ENCODE results near the gene CDKL1.

GRCh38 chr14:50350975-50351374 lies 45.7 kb downstream of the CDKL1 start:
- TF ChIP-seq CTCF (IDR thresholded peaks at IDR 0.05; ENCODE audit: borderline replicate concordance, extremely low read depth, low read length, poor library complexity, severe bottlenecking) (no peak), EZH2 (IDR thresholded peaks at IDR 0.05; ENCODE audit: borderline replicate concordance, low read depth, low read length, severe bottlenecking) (no peak)

All from DND-41 (cell line).